GF-D8 (cell line): ENCODE results near the gene KLK10.

ENCODE experiments used
- DNase-seq: peaks from one replicate; lab custom pipeline; 2025; lab: John Stamatoyannopoulos, UW

KLK10 gene, protein sequence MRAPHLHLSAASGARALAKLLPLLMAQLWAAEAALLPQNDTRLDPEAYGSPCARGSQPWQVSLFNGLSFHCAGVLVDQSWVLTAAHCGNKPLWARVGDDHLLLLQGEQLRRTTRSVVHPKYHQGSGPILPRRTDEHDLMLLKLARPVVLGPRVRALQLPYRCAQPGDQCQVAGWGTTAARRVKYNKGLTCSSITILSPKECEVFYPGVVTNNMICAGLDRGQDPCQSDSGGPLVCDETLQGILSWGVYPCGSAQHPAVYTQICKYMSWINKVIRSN

DNA sequence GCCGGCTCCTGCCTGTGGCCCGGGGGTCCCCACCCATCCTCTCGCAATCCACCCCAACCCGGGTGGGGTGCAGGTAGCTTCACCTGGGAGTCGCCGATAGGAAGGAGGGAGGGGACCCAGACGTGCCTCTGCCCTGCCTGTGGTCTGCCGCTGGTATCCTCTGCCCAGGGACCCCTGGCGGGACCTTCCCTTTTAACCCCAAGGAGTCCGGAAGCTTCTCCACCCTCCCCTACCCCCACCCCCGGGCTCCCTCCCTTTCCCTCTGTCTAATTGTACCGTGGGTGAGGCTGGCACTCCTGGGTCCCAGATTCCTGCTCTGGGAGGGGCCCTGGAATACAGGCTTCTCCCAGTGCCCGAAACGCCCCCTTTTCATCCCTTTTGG, at the start of gene KLK10:
Gene KLK10, minus strand, starts transcription at position 166 of the 382 bp plus-strand sequence. CDS start 579 bp downstream, outside the sequence.
- no peak for DNase-seq

DNA sequence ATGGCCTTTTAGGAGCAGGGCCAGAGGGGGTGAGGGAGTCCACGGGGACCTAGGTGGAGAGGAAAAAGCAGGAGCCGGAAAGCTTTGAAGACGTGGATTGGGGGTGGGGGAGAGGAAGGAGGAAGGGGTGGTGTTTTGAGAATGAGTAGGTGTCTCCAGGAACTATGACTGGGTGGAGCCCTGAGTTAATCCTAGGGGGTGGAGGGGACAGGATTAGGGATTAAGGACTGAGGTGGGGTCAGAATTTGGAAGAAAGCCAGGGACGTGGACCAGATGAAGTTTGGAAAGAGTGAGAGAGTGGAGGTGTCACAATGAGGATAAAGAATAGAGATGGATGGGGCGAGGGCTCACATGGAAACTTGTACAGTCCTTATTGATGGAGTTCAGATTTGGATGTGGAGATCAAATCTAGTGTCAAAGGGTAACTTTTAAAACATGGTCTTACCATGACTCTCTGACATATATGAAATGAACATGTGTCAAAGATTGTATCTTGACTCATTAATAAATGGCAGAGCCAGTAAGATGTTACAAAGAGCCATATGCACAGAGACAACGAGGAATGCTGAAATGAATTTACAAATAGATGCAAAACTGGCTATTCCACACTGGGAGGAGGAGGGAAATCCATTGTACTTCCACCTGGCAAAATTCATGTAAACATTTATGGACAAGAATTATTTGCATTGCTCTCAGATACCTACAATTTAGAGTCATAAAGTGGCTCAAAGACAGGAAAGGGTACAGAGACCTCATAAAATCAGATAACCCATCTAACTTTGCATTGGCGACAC, 47.1 kb upstream of the KLK10 start:
- DNase-seq = no peak

- no peak for DNase-seq
These were observed 45.9 kb upstream of the KLK10 start for GRCh38 chr19:51065221-51065960.

DNA sequence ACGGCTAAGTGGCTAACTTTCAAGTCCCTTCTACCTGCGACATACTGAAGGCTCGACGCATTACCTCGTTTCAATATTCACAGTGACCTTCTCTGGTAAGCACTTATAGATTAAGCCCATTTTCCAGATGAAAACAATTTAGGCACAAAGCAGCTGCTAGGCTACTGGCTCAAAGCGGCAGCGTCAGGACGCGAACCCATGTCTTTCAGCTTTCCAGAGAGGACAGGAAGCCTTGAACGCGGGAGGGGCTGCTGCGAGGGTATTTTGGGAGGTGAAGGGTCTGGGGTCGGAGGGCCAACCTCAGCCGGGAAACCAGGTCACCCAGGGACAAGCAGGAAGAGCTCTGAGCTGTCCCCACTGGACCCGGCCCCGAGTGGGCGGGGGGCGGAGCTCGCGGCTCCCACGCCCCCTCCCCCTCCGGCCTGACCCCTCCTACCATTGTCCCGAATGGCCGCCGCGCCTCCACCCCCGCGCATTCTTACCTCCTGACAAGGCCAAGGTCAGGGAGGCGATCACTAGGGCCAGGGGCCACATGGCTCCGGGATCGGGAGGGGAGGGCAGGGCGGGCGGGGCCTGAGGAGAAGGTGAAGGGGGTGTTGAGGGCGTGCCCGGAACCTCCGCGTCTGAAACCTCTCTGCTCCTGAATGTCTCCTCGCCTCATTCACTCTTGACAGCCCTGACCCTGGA, 45.2 kb upstream of the KLK10 start, which contains the start of gene KLK13:
Gene KLK13, minus strand, starts transcription at position 559 of the 687 bp plus-strand sequence. Its CDS starts 25 bp downstream, at position 534.
- no peak for DNase-seq

GRCh38 chr19:51063664-51064063, 44.2 kb upstream of the KLK10 start:
- no peak for DNase-seq

DNA sequence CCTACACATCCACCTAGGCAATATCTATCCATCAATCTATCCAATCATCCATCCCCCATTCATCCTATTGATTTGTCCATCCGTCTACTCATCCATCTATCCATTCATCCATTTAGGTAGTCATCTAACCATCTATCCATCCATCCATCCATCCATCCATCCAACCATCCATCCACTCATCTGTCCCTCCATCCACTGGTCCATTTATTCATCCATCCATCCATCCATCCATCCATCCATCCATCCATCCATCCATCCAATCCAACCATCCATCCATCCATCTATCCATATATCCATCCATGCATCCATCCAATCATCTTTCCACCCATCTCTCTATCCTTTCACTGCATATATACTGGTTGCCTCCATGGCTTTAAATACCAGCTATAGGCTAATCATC, 41.5 kb upstream of the KLK10 start:
- DNase-seq = no peak

DNA sequence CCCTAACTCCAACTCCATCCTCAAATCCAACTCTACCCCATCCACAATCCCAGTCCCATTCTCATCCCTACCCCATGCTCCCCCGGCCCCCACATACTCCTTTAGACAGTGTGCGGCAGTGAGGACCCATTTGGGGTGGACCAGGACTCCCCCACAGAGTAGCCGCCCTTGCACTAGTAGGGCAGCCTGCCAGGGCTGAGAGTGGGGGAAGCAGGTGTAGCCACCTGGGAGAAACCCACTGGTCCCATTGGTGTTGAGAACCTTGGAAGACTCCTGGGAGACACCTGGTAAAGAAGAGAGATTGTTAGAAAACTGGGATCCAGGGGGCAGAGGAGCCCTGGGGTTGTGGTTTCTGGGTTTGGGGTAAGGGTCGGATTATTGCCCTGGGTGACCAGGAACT, 40.8 kb upstream of the KLK10 start:
- DNase-seq = no peak

GRCh38 chr19:51059715-51060114, 40.2 kb upstream of the KLK10 start:
- no peak for DNase-seq

DNA sequence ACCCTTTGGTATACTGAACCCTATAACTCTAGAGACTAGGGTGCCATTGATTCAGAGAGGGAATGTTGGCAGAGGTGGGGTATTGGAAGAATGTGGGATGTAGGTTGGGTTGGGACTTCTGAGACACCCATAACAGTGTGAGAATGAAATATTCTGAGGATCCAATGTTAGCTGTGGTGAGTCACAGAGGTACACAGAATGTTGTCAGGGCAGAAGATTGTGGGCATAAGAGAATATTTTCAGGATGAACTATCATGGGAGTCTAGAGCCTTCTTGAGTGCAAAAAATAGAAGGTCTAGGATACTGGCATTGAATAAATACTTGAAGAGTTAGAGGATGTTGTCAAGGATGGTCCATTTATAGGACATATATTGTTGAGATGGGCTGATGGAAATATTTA, 36.4 kb upstream of the KLK10 start:
- DNase-seq = no peak

DNA sequence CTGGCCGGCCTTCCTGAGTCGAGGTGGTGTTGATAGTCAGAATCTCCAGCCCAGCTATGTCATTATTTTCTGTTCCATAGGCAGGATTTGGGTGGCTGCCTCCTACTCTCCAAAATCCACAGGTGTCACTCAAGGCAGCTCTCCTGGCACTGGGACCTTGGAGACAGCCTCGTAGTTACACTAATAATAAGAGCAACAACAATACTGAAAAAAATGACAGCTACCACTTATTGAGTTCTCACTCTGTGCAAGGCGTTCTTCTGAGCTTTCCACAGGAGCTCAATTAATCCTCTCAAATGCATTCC, 27.5 kb upstream of the KLK10 start:
- DNase-seq = no peak

DNA sequence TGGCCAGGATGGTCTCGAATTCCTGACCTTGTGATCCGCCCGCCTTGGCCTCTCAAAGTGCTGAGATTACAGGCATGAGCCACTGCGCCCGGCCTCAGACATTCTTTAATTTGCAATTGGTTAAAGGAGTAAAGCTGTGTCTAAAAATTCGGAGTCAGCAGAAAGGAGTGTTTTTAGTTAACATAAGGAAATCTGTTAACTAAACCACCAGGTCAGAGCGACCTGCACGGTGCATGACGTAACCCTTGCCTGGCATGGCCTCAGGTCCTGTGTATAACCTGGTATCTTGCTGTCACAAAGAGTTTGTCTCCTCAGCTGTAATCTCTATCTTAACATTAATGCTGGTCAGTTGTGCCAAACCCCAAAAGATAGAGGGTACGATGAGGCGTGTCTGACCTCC, 24.8 kb upstream of the KLK10 start:
- DNase-seq = no peak

- DNase-seq = no peak
These were observed 24.0 kb upstream of the KLK10 start for GRCh38 chr19:51043497-51043896.

DNA sequence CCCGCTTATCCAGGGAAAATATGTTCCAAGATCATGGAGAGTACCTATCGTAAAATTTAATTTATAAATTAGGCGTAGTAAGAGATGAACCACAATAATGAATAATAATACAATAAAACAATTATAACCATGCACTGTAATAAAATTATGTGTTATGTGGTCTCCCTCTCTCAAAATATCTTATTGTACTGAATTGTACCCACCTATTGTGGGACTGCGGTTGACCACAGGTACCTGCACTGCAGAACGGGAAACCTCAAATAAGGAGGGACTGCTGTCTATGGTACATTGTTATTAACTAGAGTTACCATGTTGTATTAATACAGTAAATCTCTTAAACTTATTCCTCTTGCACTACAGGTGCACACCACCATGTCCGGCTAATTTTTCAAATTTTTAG, 20.6 kb upstream of the KLK10 start:
- no peak for DNase-seq

DNA sequence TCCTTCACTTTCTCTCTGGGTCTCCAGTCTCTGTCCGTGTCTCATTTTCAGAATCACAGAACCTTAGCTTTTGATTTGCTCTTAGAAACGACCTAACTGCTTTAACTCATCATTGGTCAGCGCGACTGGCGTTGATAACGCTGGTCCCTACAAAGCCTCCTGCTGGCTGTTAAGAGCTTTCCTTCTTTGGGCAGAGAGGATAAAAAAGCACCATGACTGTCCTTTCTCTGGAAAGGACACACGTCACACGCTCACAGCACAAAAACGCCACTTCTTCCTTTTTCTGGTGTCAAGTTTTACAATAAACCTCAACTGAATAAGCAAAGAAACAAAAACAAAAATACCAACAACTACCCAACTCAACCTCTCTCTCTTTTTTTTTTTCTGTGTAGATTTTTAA, 17.0 kb upstream of the KLK10 start:
- DNase-seq = no peak

- DNase-seq = no peak
These were observed 15.2 kb upstream of the KLK10 start, which contains the start of gene KLK12 for GRCh38 chr19:51034704-51035103. Gene KLK12 (minus strand): TSS chr19:51035002. CDS start chr19:51034621, 381 bp downstream.

GRCh38 chr19:51031880-51032225, 12.3 kb upstream of the KLK10 start:
- no peak for DNase-seq

GRCh38 chr19:51031220-51031879, 11.8 kb upstream of the KLK10 start:
- DNase-seq = no peak

DNA sequence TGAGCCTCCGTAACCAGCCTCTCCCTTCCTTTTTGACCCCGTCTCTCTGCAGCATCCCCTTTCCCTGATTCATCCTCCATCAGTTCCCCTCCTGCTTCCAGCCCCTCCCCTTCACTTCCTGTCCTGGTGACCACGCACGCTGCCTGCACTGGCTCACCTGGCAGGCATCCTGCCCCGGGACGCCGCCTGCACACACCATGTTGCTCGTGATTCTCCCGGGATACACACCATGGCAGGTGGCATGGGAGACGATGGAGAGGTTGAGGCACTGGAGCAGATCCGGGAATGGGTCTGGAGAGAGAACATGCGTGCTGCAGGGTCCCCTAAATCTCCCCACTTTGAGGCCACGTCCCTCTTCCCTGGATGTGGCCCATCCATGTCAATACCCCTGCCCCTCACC, 11.1 kb upstream of the KLK10 start:
- no peak for DNase-seq

- no peak for DNase-seq
These were observed 10.2 kb upstream of the KLK10 start for GRCh38 chr19:51029718-51030117.

- no peak for DNase-seq
These were observed 8.4 kb upstream of the KLK10 start for GRCh38 chr19:51027873-51028272.

DNA sequence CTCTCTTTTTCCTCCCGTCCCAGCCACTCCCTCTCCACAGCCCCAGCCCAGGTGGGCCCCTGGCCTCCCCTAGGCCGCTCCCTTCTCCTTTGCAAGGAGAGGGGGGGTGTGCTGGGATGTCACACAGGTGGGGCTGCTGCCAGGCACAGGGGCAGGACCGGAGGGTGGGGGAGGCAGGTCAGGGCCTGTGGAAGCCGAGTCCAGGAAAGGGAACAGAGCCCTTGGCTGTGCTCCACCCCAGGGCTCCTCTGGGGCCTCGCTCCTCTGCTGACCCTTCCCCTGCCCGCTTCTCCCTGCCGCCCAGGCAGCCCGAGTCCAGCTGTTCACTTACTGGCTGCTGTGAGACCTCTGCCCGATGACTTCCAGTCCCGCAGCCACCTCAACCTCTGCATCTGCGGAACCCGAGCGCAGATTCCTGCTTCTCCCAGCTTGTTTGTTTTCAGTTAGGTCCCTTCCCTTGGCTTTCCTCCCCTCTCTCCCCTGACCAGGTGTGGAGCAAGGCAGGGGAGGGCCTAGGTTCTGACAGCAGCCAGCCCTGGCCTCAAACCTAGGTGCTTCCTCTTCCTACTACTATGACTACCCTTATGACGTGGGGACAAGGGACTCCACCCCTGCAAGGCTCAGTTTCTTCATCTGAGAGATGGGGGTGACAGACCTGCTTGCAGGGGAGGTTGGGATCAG, 7.8 kb upstream of the KLK10 start:
- DNase-seq = no peak

GRCh38 chr19:51026554-51026831, 7.0 kb upstream of the KLK10 start, which contains the start of gene KLK11:
Gene KLK11 (minus strand): TSS chr19:51026616. CDS start chr19:51025631, 985 bp downstream.
- no peak for DNase-seq
